ENCODE data around the gene SHISA8. TPM values are rescaled to one million over a fixed set of nuclear protein-coding genes. Genes with fewer than 3 reads are reported as not detected.
"Not testable (repeated sequence)": the region's sequence is repeated elsewhere in the genome, so short reads cannot be mapped to it uniquely, and the experiment has no call there.

SHISA8 gene
- total RNA-seq, 1 donor from 2014 or later: not detected

- no peak for DNase-seq (ENCODE audit: low read depth, low spot score)
These were observed 14.1 kb downstream of the SHISA8 start for GRCh38 chr22:41900652-41901312.

DNA sequence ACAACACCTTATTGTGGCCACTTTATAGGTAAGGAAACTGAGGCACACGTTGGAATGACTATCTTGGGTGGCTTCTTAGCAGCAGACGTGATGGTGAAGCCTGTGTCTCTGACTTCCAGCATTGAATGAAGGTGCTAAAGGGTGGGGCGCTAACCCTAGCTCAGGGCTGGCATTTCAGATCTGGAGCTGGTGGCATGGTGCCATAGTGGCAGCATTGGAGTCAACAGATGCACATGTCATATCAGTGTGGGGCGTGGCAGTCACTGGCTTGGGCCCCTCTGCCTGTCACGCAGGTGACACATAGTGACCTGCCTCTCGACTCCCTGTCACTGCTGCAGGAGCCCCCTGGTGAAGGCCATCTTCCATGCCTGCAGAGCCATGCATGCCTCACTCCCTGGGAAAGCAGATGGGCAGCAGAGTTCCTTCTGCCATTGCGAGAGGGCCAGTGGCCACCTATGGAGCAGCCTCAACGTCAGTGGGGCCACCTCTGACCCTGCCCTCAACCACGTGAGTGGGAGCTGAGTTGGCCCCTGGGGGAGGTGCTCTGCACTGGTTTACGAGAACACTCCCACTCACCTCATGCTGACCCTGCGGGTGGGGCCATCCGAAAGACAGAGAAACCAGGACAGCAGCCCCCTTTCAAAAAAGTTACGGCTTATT, 14.8 kb downstream of the SHISA8 start:
- DNase-seq (ENCODE audit: low read depth, low spot score): no peak

DNA sequence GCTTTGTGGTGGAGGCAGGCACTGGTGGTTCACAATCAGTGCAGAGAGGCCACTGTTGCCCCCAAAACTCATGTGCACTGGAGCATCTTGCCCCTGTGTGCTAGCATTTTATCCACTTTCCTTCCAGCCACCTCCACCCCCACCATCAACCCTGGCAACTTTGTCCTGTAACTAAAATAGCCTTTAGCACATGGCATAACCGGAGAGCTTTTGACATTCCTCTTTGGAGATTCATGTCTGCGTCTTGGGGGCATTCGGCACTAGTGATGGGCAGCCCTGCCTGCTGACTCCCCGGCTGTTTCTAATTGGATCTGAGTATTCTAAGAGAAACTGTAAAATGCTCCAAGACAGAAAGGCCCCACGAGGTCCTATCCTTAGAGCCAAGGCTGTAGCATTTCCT, 15.8 kb downstream of the SHISA8 start:
- no peak for DNase-seq (ENCODE audit: low read depth, low spot score)

DNA sequence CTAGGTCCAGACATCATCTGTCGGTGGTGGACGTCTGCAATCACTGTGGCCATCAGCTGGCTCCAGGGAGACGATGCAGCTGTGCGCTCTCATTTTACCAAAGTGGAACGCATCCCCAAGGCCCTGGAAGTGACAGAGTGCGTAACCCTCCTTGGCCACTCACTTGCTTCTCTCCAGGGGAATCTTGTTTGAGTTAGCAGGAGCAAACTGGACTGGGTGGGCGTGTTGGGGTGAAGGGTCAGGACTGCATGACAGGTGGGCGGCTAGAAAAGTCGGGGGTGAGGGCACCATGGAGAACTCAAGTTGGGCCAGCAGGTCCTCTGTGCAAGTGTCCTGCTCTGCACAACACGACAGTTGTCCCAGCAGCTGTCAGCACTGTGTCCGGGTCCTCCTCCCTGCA, 16.2 kb downstream of the SHISA8 start:
- no peak for DNase-seq (ENCODE audit: low read depth, low spot score)

- DNase-seq (ENCODE audit: low read depth, low spot score): no peak
These were observed 21.1 kb downstream of the SHISA8 start for GRCh38 chr22:41893591-41894375.

GRCh38 chr22:41892721-41893120, 22.2 kb downstream of the SHISA8 start:
- no peak for DNase-seq (ENCODE audit: low read depth, low spot score)

- no peak for DNase-seq (ENCODE audit: low read depth, low spot score)
These were observed 23.5 kb downstream of the SHISA8 start for GRCh38 chr22:41891407-41891806.

GRCh38 chr22:41888627-41889200, 26.2 kb downstream of the SHISA8 start:
- no peak for DNase-seq (ENCODE audit: low read depth, low spot score)

DNA sequence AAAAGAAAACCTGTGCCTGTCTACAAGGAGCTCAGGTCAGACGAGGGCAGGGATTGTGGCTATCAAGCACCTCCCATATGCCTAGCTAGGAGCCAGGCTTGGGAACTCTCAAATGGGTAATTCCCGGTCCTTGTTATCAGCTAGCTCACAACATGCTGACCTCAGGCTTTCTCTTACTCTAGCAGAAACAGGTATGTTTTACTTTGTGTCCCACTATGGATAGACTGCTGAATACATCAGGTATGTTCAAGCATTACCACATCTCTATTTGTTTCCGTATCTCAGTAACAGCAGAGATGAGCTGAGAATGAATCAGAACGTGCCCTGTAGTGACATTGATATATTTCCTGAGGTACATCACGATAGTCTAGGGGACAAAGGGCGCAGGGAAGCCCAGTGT, 29.4 kb downstream of the SHISA8 start:
- DNase-seq (ENCODE audit: low read depth, low spot score): no peak

DNA sequence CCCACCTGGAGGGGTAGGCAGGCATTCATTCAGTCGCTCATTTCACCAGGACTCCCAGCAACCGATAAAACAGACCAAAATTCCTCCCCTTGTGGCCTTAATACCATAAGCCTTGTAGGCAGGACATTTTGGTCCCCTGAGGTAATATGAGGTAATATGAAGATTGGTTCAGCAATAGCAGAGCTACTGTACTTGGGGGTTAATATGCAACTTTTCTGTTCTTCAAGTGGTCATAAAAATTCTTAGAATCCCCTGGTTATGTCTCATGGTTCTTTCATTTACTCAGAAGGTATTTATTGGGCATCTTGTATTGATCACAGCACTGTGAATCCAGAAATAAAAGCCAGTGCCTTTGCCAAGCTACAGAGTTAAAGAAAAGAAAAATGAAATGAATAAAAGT, 29.8 kb downstream of the SHISA8 start:
- no peak for DNase-seq (ENCODE audit: low read depth, low spot score)

GRCh38 chr22:41883400-41883799, 31.5 kb downstream of the SHISA8 start:
- no peak for DNase-seq (ENCODE audit: low read depth, low spot score)

- no peak for DNase-seq (ENCODE audit: low read depth, low spot score)
These were observed 34.2 kb downstream of the SHISA8 start for GRCh38 chr22:41880653-41881052.

- DNase-seq (ENCODE audit: low read depth, low spot score): no peak
These were observed 38.2 kb downstream of the SHISA8 start for GRCh38 chr22:41876675-41877074.

GRCh38 chr22:41876275-41876674, 38.6 kb downstream of the SHISA8 start:
- DNase-seq (ENCODE audit: low read depth, low spot score): no peak

GRCh38 chr22:41875531-41876270, 39.2 kb downstream of the SHISA8 start:
- DNase-seq (ENCODE audit: low read depth, low spot score): no peak

GRCh38 chr22:41874090-41874489, 40.8 kb downstream of the SHISA8 start:
- no peak for DNase-seq (ENCODE audit: low read depth, low spot score)

GRCh38 chr22:41873391-41873790, 41.5 kb downstream of the SHISA8 start:
- no peak for DNase-seq (ENCODE audit: low read depth, low spot score)

DNA sequence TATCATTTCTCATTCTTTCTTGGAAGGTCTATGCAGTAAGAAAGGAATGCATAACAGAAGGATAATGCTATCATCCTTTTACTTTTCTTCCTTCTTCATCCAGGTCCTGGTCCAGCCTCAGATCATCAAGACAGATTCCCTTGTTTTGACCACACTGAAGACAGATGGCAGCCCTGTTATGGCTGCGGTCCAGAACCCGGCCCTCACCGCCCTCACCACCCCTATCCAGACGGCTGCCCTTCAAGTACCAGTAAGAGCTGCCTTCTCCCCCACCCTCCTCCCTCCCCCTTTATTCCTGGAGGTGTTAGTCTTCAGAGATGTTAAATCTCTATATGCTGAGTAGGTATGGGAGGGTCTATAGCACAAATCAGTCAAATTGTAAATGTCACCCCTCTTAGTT, 44.1 kb downstream of the SHISA8 start:
- DNase-seq (ENCODE audit: low read depth, low spot score): no peak

DNA sequence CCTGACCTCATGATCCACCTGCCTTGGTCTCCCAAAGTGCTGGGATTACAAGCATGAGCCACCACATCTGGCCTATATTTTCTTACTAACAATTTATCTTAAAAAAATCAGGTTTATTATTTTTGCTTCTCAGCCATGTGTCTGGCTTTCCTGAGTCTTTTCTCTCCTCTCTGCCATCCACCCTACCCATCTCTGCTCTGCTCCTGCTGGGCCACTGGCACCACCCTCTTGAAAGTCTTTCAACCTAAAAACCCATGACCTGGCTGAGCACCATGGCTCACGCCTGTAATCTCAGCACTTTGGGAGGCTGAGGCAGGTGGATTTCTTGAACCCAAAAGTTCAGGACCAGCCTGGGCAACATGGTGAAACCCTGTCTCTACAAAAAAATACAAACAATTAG, 44.8 kb downstream of the SHISA8 start:
- not testable (repeated sequence) for DNase-seq (ENCODE audit: low read depth, low spot score)

GRCh38 chr22:41868556-41868955, 46.3 kb downstream of the SHISA8 start:
- DNase-seq (ENCODE audit: low read depth, low spot score): no peak

GRCh38 chr22:41863472-41863871, 51.4 kb downstream of the SHISA8 start:
- DNase-seq (ENCODE audit: low read depth, low spot score): no peak
